KMS-11 (cell line): ENCODE results near the gene NTN4.

Experiments used
- H2AFZ ChIP-seq: fragments of 200-600 bp; sonication (generic); 2 replicates; pipeline ENCODE4 v1.6.1; 2016; ENCODE audit warnings: antibody characterized with exemption, mixed run types, low read depth
- H3K27ac ChIP-seq: fragments of 200-600 bp; sonication (generic); 2 replicates; pipeline ENCODE4 v1.6.1; 2016; ENCODE audit warnings: mild to moderate bottlenecking, mixed run types
- H3K27me3 ChIP-seq: fragments of 200-600 bp; sonication (generic); 2 replicates; pipeline ENCODE4 v1.6.1; 2017; ENCODE audit warnings: mild to moderate bottlenecking, low read depth, mixed run types, moderate library complexity; ENCODE audit not compliant: insufficient read depth
- H3K36me3 ChIP-seq: fragments of 200-600 bp; sonication (generic); 2 replicates; pipeline ENCODE4 v1.6.1; 2017; ENCODE audit warnings: mild to moderate bottlenecking, mixed run types; ENCODE audit not compliant: insufficient read depth
- H3K4me1 ChIP-seq: fragments of 200-600 bp; sonication (generic); 2 replicates; pipeline ENCODE4 v1.6.1; 2016; ENCODE audit warnings: mild to moderate bottlenecking, low read depth, mixed run types; ENCODE audit not compliant: poor library complexity, severe bottlenecking
- H3K4me2 ChIP-seq: fragments of 200-600 bp; sonication (generic); 2 replicates; pipeline ENCODE4 v1.7.0; 2016; ENCODE audit warnings: mild to moderate bottlenecking, mixed run types
- H3K4me3 ChIP-seq: fragments of 200-600 bp; sonication (generic); IDR thresholded peaks from 2 replicates; pipeline ENCODE4 v1.6.1; 2017; ENCODE audit warnings: low read depth, low read length, mixed read lengths; ENCODE audit not compliant: insufficient read depth
- H3K79me2 ChIP-seq: fragments of 200-600 bp; sonication (generic); 2 replicates; pipeline ENCODE4 v1.6.1; 2016; ENCODE audit warnings: low read depth, mixed run types; ENCODE audit not compliant: insufficient read depth
- H3K9ac ChIP-seq: fragments of 200-600 bp; sonication (generic); 2 replicates; pipeline ENCODE4 v1.6.1; 2016; ENCODE audit warnings: mild to moderate bottlenecking, mixed run types
- H4K20me1 ChIP-seq: fragments of 200-600 bp; sonication (generic); 2 replicates; pipeline ENCODE4 v1.6.1; 2016; ENCODE audit warnings: mild to moderate bottlenecking, mixed run types; ENCODE audit not compliant: insufficient read depth
- CTCF ChIP-seq: fragments of 200-600 bp; sonication (generic); conservative IDR thresholded peaks from 2 replicates; pipeline ENCODE4 v1.6.1; 2017; ENCODE audit warnings: low read depth, mild to moderate bottlenecking, antibody characterized with exemption, low read length, moderate library complexity, mixed read lengths

The NTN4 gene

DNA sequence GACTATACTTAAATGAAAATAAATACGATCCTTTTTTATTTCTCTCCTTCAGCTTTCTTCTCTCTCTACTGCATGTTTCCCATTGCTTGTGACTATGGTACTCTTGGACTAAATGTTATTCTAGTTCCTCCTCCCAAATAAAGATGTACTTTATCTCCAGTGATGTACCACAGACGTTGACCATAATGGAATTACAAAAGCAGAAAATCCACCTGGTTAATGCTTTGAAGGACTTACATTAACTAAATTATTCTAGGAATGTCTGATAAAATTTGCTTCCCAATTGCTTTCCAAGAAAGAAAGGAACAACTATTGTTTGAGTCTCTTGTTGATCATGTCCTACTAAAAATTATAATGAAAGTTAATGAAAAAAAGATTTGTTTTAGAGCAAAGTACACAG is 71.8 kb downstream of the NTN4 start:
- no peak for TF ChIP-seq CTCF
- no peaks in the 10 kb centered on the region for H3K79me2 ChIP-seq
- no peak overlapping the region for H3K4me3 ChIP-seq
- no peaks in the 10 kb centered on the region for H4K20me1 ChIP-seq
- no peak overlapping the region for H3K4me2 ChIP-seq
- H3K36me3 ChIP-seq: no peaks in the 10 kb centered on the region
- H3K9ac ChIP-seq: no peak overlapping the region
- no peak overlapping the region for H2AFZ ChIP-seq
- no peak overlapping the region for H3K27ac ChIP-seq
- H3K4me1 ChIP-seq: peaks cover 19% of the 10 kb centered on the region
- no peaks in the 10 kb centered on the region for H3K27me3 ChIP-seq

GRCh38 chr12:95718006-95718431 is 72.5 kb downstream of the NTN4 start:
- Histone ChIP-seq H3K36me3 (no peaks in the 10 kb centered on the region), H3K4me2 (peak overlapping the region; percentile 25; the same call in 1 of the 2 replicates), H4K20me1 (no peaks in the 10 kb centered on the region), H3K79me2 (no peaks in the 10 kb centered on the region), H2AFZ (no peak overlapping the region), H3K27ac (no peak overlapping the region), H3K27me3 (no peaks in the 10 kb centered on the region), H3K9ac (no peak overlapping the region), H3K4me1 (peaks cover 19% of the 10 kb centered on the region), H3K4me3 (no peak overlapping the region)
- no peak for TF ChIP-seq CTCF

- Histone ChIP-seq H3K79me2 (no peaks in the 10 kb centered on the region), H3K27ac (no peak overlapping the region), H3K9ac (no peak overlapping the region), H4K20me1 (no peaks in the 10 kb centered on the region), H3K4me2 (peak overlapping the region; percentile 25; the same call in 1 of the 2 replicates), H3K27me3 (no peaks in the 10 kb centered on the region), H3K36me3 (no peaks in the 10 kb centered on the region), H3K4me3 (no peak overlapping the region), H2AFZ (no peak overlapping the region), H3K4me1 (peaks cover 19% of the 10 kb centered on the region)
- no peak for TF ChIP-seq CTCF
Observed at GRCh38 chr12:95717316-95717928, 73.1 kb downstream of the NTN4 start.

DNA sequence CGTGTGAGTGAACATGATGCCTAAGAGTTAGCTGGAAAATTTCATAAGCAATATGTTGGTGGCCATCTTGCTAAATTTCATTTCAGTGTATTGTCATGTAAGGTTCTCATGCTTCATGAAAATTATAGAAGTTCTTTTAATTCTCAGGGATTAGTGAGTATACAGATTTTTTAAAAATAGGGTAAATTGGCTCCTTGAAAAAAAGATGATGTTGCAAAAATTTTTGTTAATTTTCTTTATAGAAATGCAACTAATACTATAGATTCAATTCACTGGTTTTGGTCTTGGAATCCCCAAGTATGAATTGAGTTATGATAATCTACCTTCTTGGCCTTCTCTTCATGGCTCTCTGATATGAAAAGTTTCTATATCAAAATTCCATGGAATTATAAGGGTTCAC is 75.4 kb downstream of the NTN4 start:
- Histone ChIP-seq H3K4me1 (peaks cover 19% of the 10 kb centered on the region), H2AFZ (no peak overlapping the region), H3K36me3 (no peaks in the 10 kb centered on the region), H3K27me3 (no peaks in the 10 kb centered on the region), H4K20me1 (no peaks in the 10 kb centered on the region), H3K4me3 (no peak overlapping the region), H3K9ac (no peak overlapping the region), H3K4me2 (no peak overlapping the region), H3K27ac (no peak overlapping the region), H3K79me2 (no peaks in the 10 kb centered on the region)
- no peak for TF ChIP-seq CTCF
